Fibroblast of pulmonary artery (primary cell): ENCODE data around the gene RPL13A.
A peak's percentile ranks its signal among the peaks of the same experiment; 100 is the strongest.

Experiments used
- DNase-seq: peaks from one replicate; pipeline ENCODE4 v3.0.0-alpha.2; 2010; ENCODE audit warnings: low read depth
- H3K4me3 ChIP-seq: replicated peaks from 2 replicates; pipeline ENCODE4 v1.5.1; 2011; ENCODE audit warnings: low read depth, mild to moderate bottlenecking, control low read depth, low read length, moderate library complexity
- CTCF ChIP-seq: IDR thresholded peaks from 2 replicates; pipeline ENCODE4 v1.5.1; 2011; ENCODE audit warnings: mild to moderate bottlenecking, control low read depth, low read length, inconsistent platforms; ENCODE audit errors: missing control alignments

Gene RPL13A

GRCh38 chr19:49530708-49531107 is 43.3 kb downstream of the RPL13A start:
- no peak for TF ChIP-seq CTCF
- DNase-seq = no peak
- H3K4me3 ChIP-seq = no peak overlapping the region

GRCh38 chr19:49533551-49534488 is 46.4 kb downstream of the RPL13A start:
- peak overlapping the region; percentile 56 for H3K4me3 ChIP-seq
- TF ChIP-seq CTCF = no peak
- DNase-seq = peak; percentile 58

GRCh38 chr19:49534632-49535385 is 47.4 kb downstream of the RPL13A start:
- no peak for DNase-seq
- no peak overlapping the region for H3K4me3 ChIP-seq
- no peak for TF ChIP-seq CTCF

- DNase-seq = no peak
- no peak for TF ChIP-seq CTCF
- H3K4me3 ChIP-seq = no peak overlapping the region
These were observed 49.6 kb downstream of the RPL13A start for GRCh38 chr19:49536921-49537462.

GRCh38 chr19:49538643-49539042 is 51.2 kb downstream of the RPL13A start:
- TF ChIP-seq CTCF = no peak
- no peak for DNase-seq

GRCh38 chr19:49539192-49539952 is 52.0 kb downstream of the RPL13A start:
- TF ChIP-seq CTCF = no peak
- DNase-seq = no peak
- H3K4me3 ChIP-seq = no peak overlapping the region

More at GRCh38 chr19:49538643-49539042, 51.2 kb downstream of the RPL13A start:
- H3K4me3 ChIP-seq = no peak overlapping the region
